Measurements from ENCODE around the gene WFS1.

Gene WFS1

GRCh38 chr4:6235901-6236640 is 33.6 kb upstream of the WFS1 start:
- no peak for DNase-seq (ENCODE audit: low spot score)
- no peak for FAIRE-seq

- DNase-seq (ENCODE audit: low spot score) (no peak), FAIRE-seq (no peak)
These were observed 32.7 kb upstream of the WFS1 start for GRCh38 chr4:6236816-6237390.

- DNase-seq (ENCODE audit: low spot score) (no peak), FAIRE-seq (no peak)
These were observed 30.2 kb upstream of the WFS1 start for GRCh38 chr4:6239486-6239885.

GRCh38 chr4:6239968-6240367 is 29.7 kb upstream of the WFS1 start:
- FAIRE-seq = no peak
- DNase-seq (ENCODE audit: low spot score) = no peak

- FAIRE-seq = no peak
- no peak for DNase-seq (ENCODE audit: low spot score)
These were observed 28.4 kb upstream of the WFS1 start for GRCh38 chr4:6241062-6241845.

GRCh38 chr4:6242271-6243029 is 27.2 kb upstream of the WFS1 start:
- no peak for FAIRE-seq
- DNase-seq (ENCODE audit: low spot score) = no peak

- FAIRE-seq (no peak), DNase-seq (ENCODE audit: low spot score) (no peak)
These were observed 24.1 kb upstream of the WFS1 start for GRCh38 chr4:6245246-6246169.

GRCh38 chr4:6246170-6246634 is 23.4 kb upstream of the WFS1 start:
- FAIRE-seq = no peak
- no peak for DNase-seq (ENCODE audit: low spot score)

GRCh38 chr4:6248394-6248793 is 21.3 kb upstream of the WFS1 start:
- FAIRE-seq (no peak), DNase-seq (ENCODE audit: low spot score) (no peak)

- peak; percentile 58 for DNase-seq (ENCODE audit: low spot score)
- FAIRE-seq = no peak
These were observed 19.2 kb upstream of the WFS1 start for GRCh38 chr4:6250235-6250983.

GRCh38 chr4:6250984-6251295 is 18.7 kb upstream of the WFS1 start:
- DNase-seq (ENCODE audit: low spot score) (no peak), FAIRE-seq (no peak)

GRCh38 chr4:6251365-6251764 is 18.3 kb upstream of the WFS1 start:
- FAIRE-seq (no peak), DNase-seq (ENCODE audit: low spot score) (no peak)

GRCh38 chr4:6252051-6252450 is 17.6 kb upstream of the WFS1 start:
- DNase-seq (ENCODE audit: low spot score) (no peak), FAIRE-seq (no peak)

- DNase-seq (ENCODE audit: low spot score) (no peak), FAIRE-seq (no peak)
These were observed 16.5 kb upstream of the WFS1 start for GRCh38 chr4:6253111-6253510.

GRCh38 chr4:6253961-6254360 is 15.7 kb upstream of the WFS1 start:
- FAIRE-seq (no peak), DNase-seq (ENCODE audit: low spot score) (no peak)

- no peak for FAIRE-seq
- DNase-seq (ENCODE audit: low spot score) = no peak
These were observed 13.5 kb upstream of the WFS1 start for GRCh38 chr4:6256141-6256540.

- DNase-seq (ENCODE audit: low spot score) (peak; percentile 44), FAIRE-seq (no peak)
These were observed 12.2 kb upstream of the WFS1 start for GRCh38 chr4:6257247-6258025.

GRCh38 chr4:6258026-6258360 is 11.7 kb upstream of the WFS1 start:
- no peak for FAIRE-seq
- no peak for DNase-seq (ENCODE audit: low spot score)

- DNase-seq (ENCODE audit: low spot score) = no peak
- FAIRE-seq = no peak
These were observed 10.9 kb upstream of the WFS1 start for GRCh38 chr4:6258741-6259140.

Data from urothelium cell line (cell line).